Mesothelial cell of epicardium (in vitro differentiated cells): ENCODE results near the gene ATP6V0E1. TPM values are rescaled to one million over a fixed set of nuclear protein-coding genes. Genes with fewer than 3 reads are reported as not detected.
"Not testable (repeated sequence)": the region's sequence is repeated elsewhere in the genome, so short reads cannot be mapped to it uniquely, and the experiment has no call there.

ENCODE experiments used
- DNase-seq, 2 experiments: peaks; one replicate each; pipeline ENCODE4 v3.0.0; 2021; ENCODE audit warnings: low spot score in 2 of 2; ENCODE audit not compliant: unreplicated experiment in 2 of 2
- H3K27ac Mint-ChIP-seq: 2 replicates; pipeline ENCODE4 v1.8.0; 2021; ENCODE audit warnings: mixed read lengths
- H3K27me3 Mint-ChIP-seq: 2 replicates; pipeline ENCODE4 v1.8.0; 2021; ENCODE audit warnings: low read depth, mixed read lengths
- H3K36me3 Mint-ChIP-seq: 2 replicates; pipeline ENCODE4 v1.8.0; 2021; ENCODE audit warnings: mixed read lengths
- H3K4me1 Mint-ChIP-seq: 2 replicates; pipeline ENCODE4 v1.8.0; 2021; ENCODE audit warnings: mixed read lengths
- H3K4me3 Mint-ChIP-seq: 2 replicates; pipeline ENCODE4 v1.8.0; 2021; ENCODE audit warnings: mild to moderate bottlenecking, moderate library complexity, mixed read lengths
- H3K9me3 Mint-ChIP-seq: 2 replicates; pipeline ENCODE4 v1.8.0; 2021; ENCODE audit warnings: mixed read lengths
- total RNA-seq: library from RNA; stranded (reverse); gene quantifications from 3 replicates; pipeline ENCODE4 v1.2.1, GENCODE V29; 2021
- TF ChIP-seq, protein P1 (sequence below): fragments of 200-600 bp; sonication (generic); IDR thresholded peaks from one replicate; pipeline ENCODE4 v1.5.0; 2021; ENCODE audit warnings: antibody characterized with exemption; ENCODE audit not compliant: unreplicated experiment

ATP6V0E1 gene
- total RNA-seq, 1 donor from 2014 or later, result 116 TPM

DNA sequence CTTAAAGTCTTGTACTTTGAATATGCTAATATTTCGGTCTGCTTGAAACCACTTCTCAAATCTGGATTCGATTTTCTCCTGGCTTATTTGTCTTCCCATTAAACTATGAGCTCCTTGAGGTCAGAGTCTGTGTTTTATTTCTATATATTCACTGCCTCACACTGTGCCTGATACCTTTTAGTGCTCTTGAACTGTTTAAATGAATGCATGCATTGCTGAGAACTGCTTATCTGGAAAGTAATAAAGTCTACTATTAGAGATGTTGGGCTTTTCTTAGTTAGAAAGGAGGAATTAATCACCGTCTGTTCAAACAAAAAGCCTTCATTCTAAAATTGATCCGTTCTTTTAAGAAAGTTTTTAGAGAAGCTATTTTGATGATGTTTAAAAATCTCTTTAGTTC is 78.6 kb downstream of the ATP6V0E1 start:
- DNase-seq, result no peak
- peaks cover 4% of the 10 kb centered on the region for H3K36me3 Mint-ChIP-seq
- no peaks in the 10 kb centered on the region for H3K27me3 Mint-ChIP-seq
- peaks cover 6% of the 10 kb centered on the region for H3K4me1 Mint-ChIP-seq
- H3K4me3 Mint-ChIP-seq, result no peak overlapping the region
- peaks cover 4% of the 10 kb centered on the region for H3K9me3 Mint-ChIP-seq
- no peak overlapping the region for H3K27ac Mint-ChIP-seq
- TF ChIP-seq, protein P1, sequence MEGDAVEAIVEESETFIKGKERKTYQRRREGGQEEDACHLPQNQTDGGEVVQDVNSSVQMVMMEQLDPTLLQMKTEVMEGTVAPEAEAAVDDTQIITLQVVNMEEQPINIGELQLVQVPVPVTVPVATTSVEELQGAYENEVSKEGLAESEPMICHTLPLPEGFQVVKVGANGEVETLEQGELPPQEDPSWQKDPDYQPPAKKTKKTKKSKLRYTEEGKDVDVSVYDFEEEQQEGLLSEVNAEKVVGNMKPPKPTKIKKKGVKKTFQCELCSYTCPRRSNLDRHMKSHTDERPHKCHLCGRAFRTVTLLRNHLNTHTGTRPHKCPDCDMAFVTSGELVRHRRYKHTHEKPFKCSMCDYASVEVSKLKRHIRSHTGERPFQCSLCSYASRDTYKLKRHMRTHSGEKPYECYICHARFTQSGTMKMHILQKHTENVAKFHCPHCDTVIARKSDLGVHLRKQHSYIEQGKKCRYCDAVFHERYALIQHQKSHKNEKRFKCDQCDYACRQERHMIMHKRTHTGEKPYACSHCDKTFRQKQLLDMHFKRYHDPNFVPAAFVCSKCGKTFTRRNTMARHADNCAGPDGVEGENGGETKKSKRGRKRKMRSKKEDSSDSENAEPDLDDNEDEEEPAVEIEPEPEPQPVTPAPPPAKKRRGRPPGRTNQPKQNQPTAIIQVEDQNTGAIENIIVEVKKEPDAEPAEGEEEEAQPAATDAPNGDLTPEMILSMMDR, result no peak

GRCh38 chr5:173065155-173065554 is 81.6 kb downstream of the ATP6V0E1 start:
- Mint-ChIP-seq H3K4me3 (no peak overlapping the region), H3K27me3 (no peaks in the 10 kb centered on the region), H3K9me3 (peaks cover 4% of the 10 kb centered on the region), H3K4me1 (no peaks in the 10 kb centered on the region), H3K27ac (no peak overlapping the region), H3K36me3 (peaks cover 7% of the 10 kb centered on the region)
- DNase-seq, result no peak
- TF ChIP-seq, protein P1, result no peak

- Mint-ChIP-seq H3K27me3 (no peaks in the 10 kb centered on the region), H3K36me3 (peaks cover 3% of the 10 kb centered on the region), H3K27ac (no peak overlapping the region), H3K4me1 (no peaks in the 10 kb centered on the region), H3K9me3 (no peaks in the 10 kb centered on the region), H3K4me3 (no peak overlapping the region)
- DNase-seq, result no peak
- TF ChIP-seq, protein P1, result no peak
Measured at GRCh38 chr5:173069671-173070070, 86.1 kb downstream of the ATP6V0E1 start.

DNA sequence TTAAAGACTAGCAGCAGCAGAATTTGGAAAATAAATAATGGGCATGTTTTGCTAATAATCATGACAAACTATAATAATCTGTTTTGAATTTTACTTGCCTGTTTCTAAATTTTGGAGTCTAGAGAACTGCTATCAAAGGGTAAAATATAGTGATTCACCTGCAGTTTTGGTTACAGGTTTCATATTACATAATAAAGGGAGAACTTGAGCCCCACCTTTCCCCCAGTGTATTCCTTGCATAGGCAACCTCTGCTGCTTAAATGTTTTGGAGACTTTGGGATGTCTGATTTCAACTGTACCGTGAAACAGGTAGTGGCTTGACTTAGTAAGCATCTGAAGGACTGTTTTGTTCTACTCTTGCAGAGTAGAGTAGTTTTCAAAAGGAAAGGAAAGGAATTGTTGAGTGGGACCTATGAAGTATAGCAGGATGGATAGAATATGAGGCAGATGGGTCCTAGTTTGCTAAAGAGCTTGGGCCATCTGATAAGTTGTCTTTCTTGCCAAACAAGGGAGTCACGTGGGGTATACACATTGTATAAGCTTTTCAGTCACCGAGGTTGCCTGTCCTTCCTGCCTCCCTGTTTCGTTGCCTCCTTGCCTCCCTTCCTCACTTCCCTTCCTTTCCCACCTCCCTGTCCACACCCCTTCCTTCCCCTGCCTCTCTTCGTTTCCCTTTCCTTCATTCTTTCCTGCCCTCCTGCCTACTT is 91.7 kb downstream of the ATP6V0E1 start:
- H3K4me1 Mint-ChIP-seq, result no peaks in the 10 kb centered on the region
- no peak overlapping the region for H3K4me3 Mint-ChIP-seq
- peaks cover 7% of the 10 kb centered on the region for H3K9me3 Mint-ChIP-seq
- H3K36me3 Mint-ChIP-seq, result peaks cover 5% of the 10 kb centered on the region
- TF ChIP-seq, protein P1, result no peak
- no peak for DNase-seq
- no peaks in the 10 kb centered on the region for H3K27me3 Mint-ChIP-seq
- no peak overlapping the region for H3K27ac Mint-ChIP-seq

GRCh38 chr5:173075970-173076369 is 92.4 kb downstream of the ATP6V0E1 start:
- H3K27ac Mint-ChIP-seq, result no peak overlapping the region
- H3K4me1 Mint-ChIP-seq, result no peaks in the 10 kb centered on the region
- H3K9me3 Mint-ChIP-seq, result peaks cover 7% of the 10 kb centered on the region
- peaks cover 7% of the 10 kb centered on the region for H3K36me3 Mint-ChIP-seq
- H3K4me3 Mint-ChIP-seq, result no peak overlapping the region
- DNase-seq, result no peak
- H3K27me3 Mint-ChIP-seq, result no peaks in the 10 kb centered on the region
- TF ChIP-seq, protein P1, result no peak

DNA sequence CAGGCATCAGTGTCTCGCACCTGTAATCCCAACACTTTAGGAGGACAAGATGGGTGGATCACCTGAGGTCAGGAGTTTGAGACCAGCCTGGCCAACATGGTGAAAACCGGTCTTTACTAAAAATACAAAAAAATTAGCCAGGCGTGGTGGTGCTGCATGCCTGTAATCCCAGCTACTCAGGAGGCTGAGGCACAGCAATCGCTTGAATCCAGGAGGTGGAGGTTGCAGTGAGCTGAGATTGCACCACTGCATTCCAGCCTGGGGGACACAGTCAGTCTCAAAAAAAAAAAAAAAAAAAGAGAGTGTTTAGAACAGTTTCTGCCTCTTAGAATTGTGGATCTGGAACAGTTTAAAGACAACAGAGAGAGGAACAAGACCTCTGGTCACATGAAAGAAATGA is 92.9 kb downstream of the ATP6V0E1 start:
- not testable (repeated sequence) for H3K9me3 Mint-ChIP-seq, H3K4me3 Mint-ChIP-seq, DNase-seq, H3K27me3 Mint-ChIP-seq, H3K4me1 Mint-ChIP-seq, H3K27ac Mint-ChIP-seq
- peaks cover 12% of the 10 kb centered on the region for H3K36me3 Mint-ChIP-seq
